Amygdala (tissue), 56 donors: ENCODE data around the gene SYT8.

Source experiments
- DNase-seq, 56 donors: peaks; one replicate each; lab custom pipeline; 2025; lab: John Stamatoyannopoulos, UW

SYT8 gene

DNA sequence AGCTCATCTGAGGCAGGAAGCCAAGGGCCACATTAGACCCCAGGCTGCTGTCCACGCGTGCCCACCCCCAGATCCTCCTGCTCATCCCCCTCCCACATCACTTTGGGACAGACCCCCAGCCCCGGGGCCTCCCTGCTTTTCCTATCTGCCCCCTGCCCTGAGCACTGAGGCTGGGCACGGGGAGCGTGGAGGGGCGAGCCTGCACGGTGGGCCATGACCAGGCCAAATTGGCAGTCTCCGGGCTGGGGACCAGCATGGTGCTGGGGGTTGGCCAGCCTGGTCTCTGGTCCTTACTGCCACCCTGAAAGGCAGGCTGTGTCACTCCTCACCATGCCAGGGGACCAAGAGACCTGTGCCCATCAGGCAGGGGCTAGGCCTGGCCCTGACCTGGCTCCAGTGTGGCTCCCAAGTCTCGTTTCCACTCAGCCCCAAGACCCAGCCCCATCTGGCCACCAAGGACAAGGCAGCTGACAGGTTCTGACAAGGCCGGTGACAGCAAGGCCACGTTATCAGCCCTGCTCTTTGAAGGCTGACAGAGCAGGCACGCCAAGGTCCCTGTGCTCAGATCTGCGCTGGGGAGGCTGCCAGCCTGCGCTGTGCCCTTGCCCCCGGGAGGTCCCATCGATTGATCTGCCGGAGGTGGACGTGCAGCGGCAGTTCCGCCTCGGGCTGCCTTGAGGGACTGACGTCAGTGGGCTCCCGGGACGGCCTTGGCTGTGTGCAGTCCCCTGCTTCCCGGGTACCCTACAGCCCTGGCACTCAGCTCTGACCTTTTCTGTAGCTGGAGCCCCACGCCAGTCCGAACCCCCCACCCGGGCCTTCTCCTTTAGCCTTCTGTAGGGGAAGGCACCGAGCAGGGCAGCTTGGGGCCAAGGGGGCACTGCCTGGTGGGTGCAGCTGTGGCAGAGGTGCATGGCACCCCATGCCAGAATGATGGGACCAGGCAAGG, 7.6 kb downstream of the SYT8 start:
- DNase-seq: no peak

DNA sequence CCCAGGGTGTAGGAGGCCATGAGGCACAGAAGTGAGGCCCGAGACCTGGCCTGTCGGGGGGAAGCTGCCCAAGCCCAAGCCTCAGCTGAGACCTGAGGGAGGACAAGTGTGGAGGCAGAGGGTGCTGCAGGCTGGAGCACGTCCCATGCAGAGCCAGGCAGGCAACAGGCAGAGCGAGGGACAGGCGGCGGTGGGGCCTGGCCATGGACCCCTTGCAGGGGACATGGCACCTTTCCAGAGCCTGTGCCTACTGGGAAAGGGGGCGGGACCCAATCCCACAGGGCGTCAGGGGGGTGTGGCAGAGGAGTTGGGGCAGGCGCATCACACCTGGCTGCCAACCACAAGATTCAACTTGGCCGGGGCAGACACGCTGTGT, 8.3 kb downstream of the SYT8 start:
- no peak for DNase-seq

DNA sequence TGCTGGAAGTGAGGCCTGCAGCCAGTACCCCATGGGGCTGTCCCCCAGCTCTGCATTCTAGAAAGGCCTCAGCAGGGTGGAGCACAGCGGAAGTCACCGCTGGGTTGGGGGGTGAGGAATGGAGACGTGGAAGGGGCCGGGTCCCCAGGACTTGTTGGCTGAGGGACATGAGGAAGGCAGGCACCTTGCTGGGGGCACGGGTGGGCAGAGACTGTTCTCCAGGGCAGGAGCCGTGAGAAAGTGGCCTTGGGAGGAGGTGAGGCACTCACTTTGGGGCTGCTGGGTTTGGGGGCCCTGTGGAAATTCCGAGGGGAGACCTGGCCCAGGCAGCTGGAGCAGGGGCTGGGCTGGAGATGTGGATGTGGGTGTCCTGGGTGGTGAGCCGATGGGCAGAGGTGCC, 9.0 kb downstream of the SYT8 start:
- DNase-seq: no peak

DNA sequence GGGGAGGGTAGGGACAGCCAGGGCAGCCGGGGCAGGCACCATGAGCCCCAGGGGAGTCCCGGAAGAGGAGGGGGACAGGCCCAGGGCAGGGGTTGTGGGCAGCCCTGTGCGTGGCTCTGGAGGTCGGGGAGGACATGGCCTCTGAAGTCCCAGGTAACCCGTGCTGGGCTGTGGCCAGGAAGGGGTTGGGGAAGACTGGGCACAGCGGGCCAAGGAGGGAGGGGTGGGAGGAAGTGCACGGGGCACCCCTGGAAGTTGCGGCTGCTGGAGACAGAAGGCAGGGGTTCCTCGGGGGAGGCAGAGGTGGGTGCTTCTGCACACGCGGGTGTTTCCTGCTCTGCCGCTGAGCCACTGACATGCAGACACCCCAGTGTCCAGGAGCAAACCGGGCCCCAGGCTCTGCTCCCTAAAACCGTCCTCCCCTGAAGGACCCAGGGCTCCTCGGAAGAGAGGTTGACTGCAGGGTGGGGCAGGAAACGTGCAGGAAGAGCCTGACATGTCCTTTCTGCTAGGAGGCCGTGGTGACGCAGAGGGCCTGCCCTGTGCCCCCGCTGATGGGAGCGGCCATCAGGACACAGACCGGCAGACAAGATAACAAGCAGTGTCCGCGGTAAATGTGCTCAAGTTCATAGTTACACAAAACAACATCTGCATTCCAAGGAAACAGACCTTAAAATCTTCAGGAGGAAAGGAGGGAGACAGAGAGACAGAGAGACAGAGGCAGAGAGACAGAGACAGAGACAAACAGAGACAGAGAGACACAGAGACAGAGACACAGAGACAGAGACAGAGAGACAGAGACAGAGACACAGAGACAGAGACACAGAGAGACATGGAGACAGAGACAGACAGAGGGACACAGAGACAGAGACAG, 9.7 kb downstream of the SYT8 start:
- DNase-seq: no peak

DNA sequence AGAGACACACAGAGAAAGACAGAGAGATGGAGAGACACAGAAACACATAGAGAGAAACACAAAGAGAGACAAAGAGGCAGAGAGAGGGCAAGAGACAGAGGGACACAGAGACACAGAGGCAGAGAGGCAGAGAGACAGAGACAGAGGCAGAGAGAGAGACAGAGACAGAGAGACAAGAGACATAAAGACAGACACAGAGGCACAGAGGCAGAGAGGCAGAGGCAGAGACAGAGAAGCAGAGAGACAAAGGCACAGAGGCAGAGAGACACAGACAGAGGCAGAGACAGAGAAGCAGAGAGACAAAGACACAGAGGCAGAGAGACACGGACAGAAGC, 10.3 kb downstream of the SYT8 start:
- no peak for DNase-seq

DNA sequence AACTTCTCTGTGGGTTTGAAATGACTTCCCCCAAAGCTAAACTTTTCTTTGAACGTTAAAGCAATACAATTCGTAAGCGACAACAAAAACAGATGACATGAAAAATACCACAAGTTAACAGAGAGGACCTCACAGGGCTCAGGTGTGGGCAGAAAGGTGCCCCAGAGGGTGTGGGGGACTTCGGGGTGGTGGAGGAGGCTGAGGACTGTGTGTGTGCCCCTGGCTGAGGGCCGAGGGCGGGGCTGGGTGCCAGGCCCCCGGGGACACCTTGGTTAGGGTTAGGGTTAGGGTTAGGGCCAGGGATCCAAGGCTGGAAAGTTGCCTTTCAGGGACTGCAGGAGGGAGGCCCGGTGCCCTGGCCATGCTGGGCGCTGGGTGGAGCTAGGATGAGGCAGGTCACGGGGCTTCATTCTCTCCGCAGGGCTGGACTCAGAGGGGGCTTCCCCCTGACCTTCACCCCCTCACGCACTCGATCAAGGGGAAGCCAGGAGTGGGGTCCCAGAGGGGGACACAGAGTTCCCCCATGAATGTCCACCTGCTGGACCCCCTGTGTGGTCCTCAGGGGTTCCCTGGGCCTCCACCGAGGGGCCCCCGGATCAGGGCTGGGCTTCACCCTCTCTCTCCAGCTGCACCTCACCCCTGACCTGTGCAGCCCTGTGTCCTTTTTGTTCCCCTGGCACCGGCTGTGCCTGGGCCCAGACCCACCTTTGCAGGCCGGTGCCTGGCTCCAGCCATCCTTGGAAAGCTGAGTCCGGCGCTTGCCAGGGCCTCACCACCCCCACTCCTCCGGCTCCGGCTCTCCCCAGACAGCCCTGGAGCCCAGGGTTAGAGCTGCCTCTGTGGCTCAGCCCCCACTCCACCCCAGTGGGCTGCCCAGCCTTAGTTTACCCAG, 11.0 kb downstream of the SYT8 start:
- DNase-seq: no peak

DNA sequence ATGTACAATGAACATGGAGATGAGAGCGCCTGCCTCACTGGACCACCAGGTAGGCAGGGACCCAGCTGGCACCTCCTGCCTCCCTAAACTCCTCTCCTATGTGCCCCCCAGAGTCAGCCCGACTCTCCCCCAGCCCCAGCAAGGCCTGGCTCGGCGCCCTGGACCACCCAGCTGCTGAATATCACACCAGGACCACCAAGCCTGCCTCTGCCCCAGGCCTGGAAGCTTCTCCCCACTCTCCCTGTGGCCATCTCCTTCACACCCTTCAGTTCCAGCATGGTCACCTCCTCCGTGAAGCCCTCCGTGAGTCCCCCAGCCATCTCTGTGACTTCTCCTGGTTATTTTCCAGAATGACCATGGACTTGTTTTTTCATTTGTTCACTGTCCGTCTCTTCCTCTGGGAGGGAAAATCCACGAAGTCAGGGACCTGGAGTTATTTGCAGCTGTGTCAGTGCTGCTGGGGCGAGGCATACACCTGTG, 11.7 kb downstream of the SYT8 start:
- DNase-seq: no peak

DNA sequence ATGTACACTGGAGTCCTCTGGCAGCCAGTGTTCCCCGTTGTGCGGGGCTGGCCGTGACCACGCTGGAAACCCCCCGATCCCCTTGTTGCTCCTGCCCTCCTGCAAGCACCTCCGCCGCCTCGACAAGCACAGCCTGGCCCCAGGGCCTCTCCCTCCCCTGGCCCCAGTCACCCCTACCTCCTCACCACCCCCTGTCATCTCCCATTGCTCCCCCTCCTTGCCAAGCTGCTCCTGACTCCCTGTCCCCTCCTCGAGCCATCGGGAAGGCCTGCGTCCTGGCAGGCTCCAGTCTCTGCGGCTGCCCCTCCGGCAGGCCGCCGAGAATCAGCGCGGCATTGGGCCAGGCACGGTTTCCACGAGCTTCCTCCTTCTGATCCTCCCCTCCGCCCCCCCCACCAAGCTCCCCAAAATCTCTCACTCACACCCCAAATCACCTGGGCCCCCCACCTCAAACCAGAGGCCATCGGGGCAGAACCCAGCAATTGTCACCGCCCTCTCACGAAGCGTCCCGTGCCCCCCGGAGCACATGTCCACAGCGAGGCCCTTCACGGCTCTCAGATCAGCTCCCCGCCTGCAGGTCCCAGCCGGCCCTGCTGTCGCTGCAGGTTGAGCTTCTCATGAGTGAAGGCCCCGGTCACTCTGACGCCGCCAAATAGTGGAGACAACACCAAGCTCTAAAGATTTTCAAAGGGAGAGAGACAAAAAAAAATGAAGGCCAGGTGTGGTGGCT, 12.4 kb downstream of the SYT8 start:
- no peak for DNase-seq

DNA sequence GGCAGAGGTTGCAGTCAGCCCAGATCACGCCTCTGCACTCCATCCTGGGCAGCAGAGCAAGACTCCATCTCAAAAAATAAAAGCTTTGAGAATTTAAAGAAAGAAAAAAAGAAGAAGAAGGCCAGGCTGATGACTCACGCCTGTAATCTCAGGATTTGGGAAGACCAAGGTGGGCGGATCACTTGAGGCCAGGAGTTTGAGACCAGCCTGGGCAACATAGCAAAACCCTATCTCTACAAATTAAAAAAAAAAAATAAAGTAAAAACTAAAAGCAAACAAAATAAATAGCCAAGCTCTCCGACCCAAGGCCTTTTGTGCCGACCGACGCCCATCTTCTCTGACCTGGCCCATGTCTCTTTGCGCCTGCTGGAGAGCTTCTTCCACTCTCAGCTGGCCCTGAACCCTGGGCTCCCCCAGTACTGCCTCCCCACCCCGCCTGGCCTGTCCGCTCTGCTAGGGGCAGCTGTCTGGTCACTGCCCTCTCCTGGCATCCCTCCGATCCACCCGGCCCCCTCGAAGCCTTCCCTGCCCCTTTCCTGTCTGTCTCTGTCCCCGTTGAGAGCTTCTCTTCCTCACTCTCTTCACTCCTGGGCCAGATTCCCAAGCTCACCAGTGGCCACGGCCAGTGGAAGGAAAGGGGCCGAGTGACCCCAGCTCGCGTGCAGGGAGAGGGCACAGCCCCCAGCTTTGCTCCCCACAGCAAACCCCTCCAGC, 13.3 kb downstream of the SYT8 start:
- DNase-seq: no peak

DNA sequence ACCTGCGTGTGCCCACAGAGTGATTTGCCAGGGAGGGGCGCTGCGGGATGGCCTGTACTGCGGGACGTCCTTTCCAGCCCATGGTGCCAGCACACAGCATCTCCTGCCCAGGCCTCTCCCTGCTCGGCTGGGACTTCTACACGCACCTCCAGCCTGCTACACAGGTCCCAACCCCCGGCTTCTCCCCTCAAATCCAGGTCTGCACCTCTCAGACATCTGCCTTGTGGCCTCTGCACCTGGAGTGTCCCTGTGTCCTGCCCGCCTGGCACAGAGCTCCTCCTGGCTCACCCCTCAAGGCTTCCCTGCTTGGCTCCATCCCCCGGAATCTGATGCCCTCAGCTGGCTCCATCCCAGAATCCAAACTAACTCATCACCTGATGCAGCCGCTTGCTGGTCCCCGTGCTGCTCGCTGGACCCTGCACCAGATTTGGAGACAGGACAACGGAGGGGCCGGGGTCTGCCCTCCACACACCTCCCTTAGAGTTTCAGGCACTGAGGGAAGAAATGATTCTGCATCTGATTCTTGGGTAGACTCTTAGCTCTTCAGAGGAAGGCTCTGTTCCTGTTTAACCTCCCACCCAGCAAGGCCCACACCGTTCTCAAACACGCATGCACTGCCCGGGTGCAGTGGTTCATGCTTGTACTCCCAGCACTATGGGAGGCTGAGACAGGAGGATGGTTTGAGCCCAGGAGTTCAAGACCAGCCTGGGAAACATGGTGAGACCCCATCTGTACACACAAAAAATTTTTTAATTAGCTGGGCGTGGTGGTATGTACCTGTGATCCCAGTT, 14.0 kb downstream of the SYT8 start:
- no peak for DNase-seq

DNA sequence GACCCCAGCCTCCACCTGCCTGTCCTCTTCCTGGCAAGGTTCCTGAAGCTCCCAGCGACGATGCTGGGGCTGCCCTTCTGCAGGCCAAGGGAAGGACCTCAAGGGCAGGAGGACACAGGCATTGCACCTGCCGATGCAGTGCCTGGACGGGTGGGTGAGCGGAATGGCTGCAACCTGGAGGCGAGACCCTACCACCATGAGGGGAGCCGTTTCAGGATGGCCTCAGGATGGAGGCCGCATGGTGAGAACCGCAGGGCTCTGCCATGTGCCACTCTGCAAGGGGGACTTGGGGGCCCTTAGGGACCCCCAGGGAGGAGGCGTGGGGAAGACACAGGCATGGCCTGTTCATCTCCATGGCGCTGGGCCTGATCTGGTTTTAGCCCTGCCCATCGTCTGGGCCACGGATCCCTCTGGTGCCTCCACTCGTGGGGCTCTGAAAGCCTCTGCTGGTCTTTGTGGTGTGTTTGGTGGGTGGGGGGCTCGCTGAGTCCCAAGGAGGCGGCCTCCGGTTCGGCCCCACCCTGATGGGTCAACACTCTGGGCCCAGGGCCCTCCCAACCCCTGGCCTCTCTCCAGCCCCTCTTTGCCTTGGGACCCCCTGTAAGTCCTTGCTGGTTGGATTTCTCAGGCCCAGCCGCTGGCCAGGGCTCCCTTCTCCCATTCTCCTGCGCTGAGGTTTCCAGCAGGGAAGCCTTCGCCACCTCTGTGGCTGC, 16.8 kb downstream of the SYT8 start:
- DNase-seq: no peak

DNA sequence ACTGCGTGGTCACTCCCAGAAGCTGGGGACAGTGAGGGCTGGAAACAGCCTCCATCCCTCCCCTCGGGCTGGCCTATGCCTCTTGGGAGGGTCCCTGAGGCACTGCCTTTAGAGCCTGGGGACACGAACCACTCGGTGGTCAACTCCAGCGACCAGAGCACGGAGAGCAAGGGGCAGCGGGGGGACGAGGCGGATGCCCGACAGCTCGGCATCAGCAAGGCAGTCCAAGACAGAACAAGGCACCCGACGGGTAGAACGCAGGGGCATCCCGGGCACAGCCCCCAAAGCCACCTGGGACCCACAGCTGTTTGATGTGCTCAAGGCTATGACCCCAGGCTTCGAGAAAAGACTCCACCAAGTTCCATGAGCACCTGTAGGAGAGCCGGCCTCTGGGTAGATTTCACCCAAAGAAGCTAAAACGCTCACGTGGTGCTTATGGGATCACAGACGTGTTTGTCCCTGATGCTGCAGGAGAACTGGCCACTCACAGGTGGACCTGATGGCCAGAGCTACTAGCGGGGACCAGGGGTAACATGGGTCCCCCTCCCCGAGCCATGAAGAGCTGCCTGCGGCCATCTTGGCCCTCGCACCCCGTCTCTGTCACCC, 17.6 kb downstream of the SYT8 start:
- DNase-seq: no peak

DNA sequence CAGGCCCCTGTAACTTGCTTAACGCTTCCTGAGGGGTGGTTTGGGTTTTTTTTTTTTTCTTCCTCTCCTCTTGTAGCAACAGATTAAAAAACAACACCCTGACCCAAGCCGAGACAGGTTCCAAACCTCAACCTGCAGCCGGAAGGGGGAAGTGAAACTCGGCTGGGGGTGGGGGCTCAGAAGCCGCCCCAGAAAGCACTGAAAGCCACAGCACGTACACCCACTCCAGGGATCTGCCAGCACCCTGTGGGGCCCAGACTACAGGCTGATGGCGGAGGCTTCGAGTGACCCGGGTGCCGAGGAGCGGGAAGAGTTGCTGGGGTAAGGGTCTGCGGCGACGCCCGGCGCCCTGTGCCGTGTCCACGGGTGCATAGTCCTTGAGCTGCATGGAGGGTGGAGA, 18.1 kb downstream of the SYT8 start, which contains the start of gene LSP1:
TSS of gene LSP1 (plus strand) at position 208 of the 400 bp plus-strand sequence. CDS start at position 269, 61 bp downstream.
- no peak for DNase-seq

DNA sequence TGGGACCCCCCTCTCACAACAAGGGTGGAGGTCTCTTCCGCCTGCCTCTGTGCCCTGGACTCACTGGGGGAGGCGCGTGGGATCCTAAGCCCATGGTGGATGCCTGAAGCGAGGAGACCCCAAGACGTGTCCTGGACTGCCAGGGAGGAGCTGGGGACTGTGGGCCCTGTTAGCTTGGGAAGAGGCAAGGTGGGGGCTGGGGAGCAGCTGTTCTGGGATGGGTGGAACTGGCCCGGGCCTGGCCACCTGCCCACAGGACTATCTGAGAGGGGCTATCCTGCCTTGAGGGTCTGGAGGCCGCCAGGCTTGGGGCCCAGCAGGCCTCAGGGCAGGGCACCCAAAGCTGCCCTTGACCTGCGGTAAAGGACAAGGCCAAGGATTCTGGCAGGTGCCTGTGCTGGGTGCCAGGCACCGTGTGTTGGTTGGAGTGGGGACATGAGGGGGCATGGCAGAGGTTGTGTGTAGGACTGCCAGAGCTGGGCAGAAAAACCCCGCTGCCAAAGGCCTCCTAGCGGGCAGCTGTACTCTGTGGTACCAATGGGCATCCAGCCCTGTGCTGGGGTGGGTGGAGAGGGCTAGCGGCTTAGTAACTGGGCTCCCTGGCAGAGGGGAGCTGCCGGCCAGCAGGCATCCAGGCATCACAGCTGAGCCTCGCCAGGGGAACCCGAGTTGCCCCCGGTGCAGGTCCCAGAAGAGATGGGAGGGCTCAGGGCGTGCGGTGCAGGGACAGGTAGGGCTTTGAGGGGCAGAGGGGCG, 18.8 kb downstream of the SYT8 start:
- peak in 1 of 56 donors; percentile 27 for DNase-seq

DNA sequence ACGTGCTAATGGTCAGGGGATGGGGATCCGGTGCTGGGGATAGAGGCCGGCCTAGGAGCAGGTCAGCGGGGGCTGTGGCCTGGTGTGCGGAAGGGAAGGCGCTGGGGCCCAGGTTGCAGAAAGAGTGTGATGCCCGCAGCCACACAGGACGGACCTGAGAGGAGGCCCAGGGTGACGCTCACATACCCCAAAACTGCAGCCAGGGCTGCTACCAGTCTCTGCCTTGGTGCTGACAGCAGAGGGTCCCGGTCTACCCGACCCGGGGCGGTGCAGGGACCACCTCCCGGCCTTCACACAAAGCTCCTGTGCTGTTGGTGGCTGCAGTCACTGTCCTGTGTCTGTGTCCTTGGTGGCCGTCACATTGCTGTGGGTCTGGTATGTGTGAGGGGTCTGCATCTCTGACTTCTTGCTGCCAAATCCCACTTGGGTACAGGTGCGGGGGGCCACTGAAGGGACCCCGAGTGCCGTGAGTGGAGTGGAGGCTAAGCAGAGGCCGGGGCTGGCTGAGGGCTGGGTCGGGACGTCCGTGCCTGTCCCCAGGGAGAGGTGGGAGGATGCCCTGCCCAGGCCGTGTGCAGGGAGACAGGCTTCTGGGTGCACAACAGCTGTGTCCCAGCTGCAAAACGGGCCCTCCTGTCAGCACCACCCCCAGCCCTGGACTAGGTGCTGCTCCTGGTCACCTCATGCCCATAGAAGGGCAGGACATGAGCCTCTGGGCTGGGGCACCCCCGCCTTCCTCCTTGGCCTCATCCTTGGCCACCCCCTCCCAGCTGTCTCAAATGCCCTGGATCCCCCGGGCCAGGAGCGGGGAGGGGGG, 19.6 kb downstream of the SYT8 start:
- no peak for DNase-seq
